HepG2 (cell line): ENCODE measurements around the gene MMP24OS. TPM values are rescaled to one million over a fixed set of nuclear protein-coding genes. Genes with fewer than 3 reads are reported as not detected.

Source experiments
- ATF2 ChIP-seq: sonication (generic); formaldehyde crosslinking; IDR thresholded peaks from 2 replicates; pipeline ENCODE4 v1.4.0; 2020; ENCODE audit warnings: missing genetic modification reagents
- CBX5 ChIP-seq: sonication (generic); formaldehyde crosslinking; IDR thresholded peaks from 2 replicates; pipeline ENCODE4 v1.4.0; 2020; ENCODE audit warnings: missing genetic modification reagents, borderline replicate concordance
- CTCF ChIP-seq: sonication (generic); formaldehyde crosslinking; IDR thresholded peaks from 2 replicates; pipeline ENCODE4 v1.5.0; 2020; ENCODE audit warnings: mild to moderate bottlenecking, missing genetic modification reagents, moderate library complexity
- DMAP1 ChIP-seq: IDR thresholded peaks from 2 replicates; pipeline ENCODE4 v1.6.1; 2016
- FOXA3 ChIP-seq: IDR thresholded peaks from 2 replicates; pipeline ENCODE4 v1.6.1; 2016; ENCODE audit warnings: missing genetic modification reagents, missing compliant biosample characterization
- FOXO1 ChIP-seq: sonication (generic); formaldehyde crosslinking; IDR thresholded peaks from 2 replicates; pipeline ENCODE4 v1.4.0; 2020; ENCODE audit warnings: missing genetic modification reagents
- GTF2F1 ChIP-seq: fragments of 150-350 bp; IDR thresholded peaks from 2 replicates; pipeline ENCODE4 v1.6.1; 2014; ENCODE audit warnings: low read length
- HMGXB4 ChIP-seq, 2 experiments: sonication (generic) in 1 of 2; formaldehyde crosslinking in 1 of 2; IDR thresholded peaks; 2 replicates each; pipeline versions ENCODE4 v1.4.0 to v1.6.1; 2018 to 2020; ENCODE audit warnings: missing genetic modification reagents in 2 of 2, borderline replicate concordance in 1 of 2, low read depth in 1 of 2, mild to moderate bottlenecking in 1 of 2, missing biosample characterization in 1 of 2
- IRF2 ChIP-seq: IDR thresholded peaks from 2 replicates; pipeline ENCODE4 v1.6.1; 2018; ENCODE audit warnings: missing genetic modification reagents, missing compliant biosample characterization
- MAF1 ChIP-seq: sonication (generic); formaldehyde crosslinking; IDR thresholded peaks from 2 replicates; pipeline ENCODE4 v1.5.0; 2020; ENCODE audit warnings: missing genetic modification reagents, borderline replicate concordance
- MXI1 ChIP-seq: IDR thresholded peaks from 3 replicates; pipeline ENCODE4 v1.6.1; 2012; ENCODE audit warnings: low read depth, low read length, inconsistent platforms, borderline replicate concordance
- RFXANK ChIP-seq: IDR thresholded peaks from 2 replicates; pipeline ENCODE4 v1.6.1; 2016
- STAG1 ChIP-seq: sonication (generic); formaldehyde crosslinking; IDR thresholded peaks from 2 replicates; pipeline ENCODE4 v1.4.0; 2020; ENCODE audit warnings: missing genetic modification reagents
- TBX3 ChIP-seq: fragments of 450-650 bp; IDR thresholded peaks from 2 replicates; pipeline ENCODE4 v1.6.1; 2017; ENCODE audit warnings: antibody characterized with exemption, mild to moderate bottlenecking, inconsistent platforms, borderline replicate concordance
- THAP9 ChIP-seq: sonication (generic); formaldehyde crosslinking; IDR thresholded peaks from 2 replicates; pipeline ENCODE4; 2020; ENCODE audit warnings: missing genetic modification reagents, mild to moderate bottlenecking, borderline replicate concordance
- ZNF414 ChIP-seq: sonication (generic); formaldehyde crosslinking; IDR thresholded peaks from 2 replicates; pipeline ENCODE4 v1.5.0; 2020; ENCODE audit warnings: missing genetic modification reagents
- ZNF724P ChIP-seq: sonication (generic); formaldehyde crosslinking; IDR thresholded peaks from 2 replicates; pipeline ENCODE4 v1.8.0; 2022; ENCODE audit warnings: missing genetic modification reagents, borderline replicate concordance
- ZNF839 ChIP-seq: sonication (generic); formaldehyde crosslinking; IDR thresholded peaks from 2 replicates; pipeline ENCODE4 v1.4.0; 2020; ENCODE audit warnings: missing genetic modification reagents, mild to moderate bottlenecking, borderline replicate concordance
- ZSCAN22 ChIP-seq: sonication (generic); formaldehyde crosslinking; IDR thresholded peaks from 2 replicates; pipeline ENCODE4 v1.4.0; 2020; ENCODE audit warnings: mild to moderate bottlenecking, missing genetic modification reagents
- polyA plus RNA-seq, 8 experiments: library from polyadenylated mRNA; depleted of rRNA in 3 of 8; stranded (reverse) in 7 of 8; unstranded in 1 of 8; fragments of >200 nt; fragmentation: Illumina TruSeq in 4 of 8; extraction: Trizol in 4 of 8; gene quantifications; 2 replicates each; pipeline versions ENCODE4 v1.2.1 to v1.2.3, GENCODE V29; 2011 to 2016; ENCODE audit warnings: low read depth in 4 of 8, missing spikeins in 1 of 8, mixed read lengths in 1 of 8; ENCODE audit not compliant: insufficient read depth in 1 of 8
- total RNA-seq, 5 experiments: library from RNA; depleted of rRNA; stranded (reverse); fragments of >200 nt; fragmentation: Illumina TruSeq; extraction: Trizol; gene quantifications; 2 replicates each; pipeline ENCODE4 v1.2.3, GENCODE V29; 2016; ENCODE audit warnings: low read depth in 1 of 5

Gene MMP24OS
- total and polyA plus RNA-seq, 2 of the 13 experiments (the other 11 are each of a cell fraction or from before 2014, with no cell fraction given), result 6.0 to 8.5 TPM

GRCh38 chr20:35306931-35307517 lies 29.1 kb upstream of the MMP24OS start (continued):
- peak; percentile 38; the same call in 1 of the 2 replicates for TF ChIP-seq THAP9 (CRISPR knock-in tag)
- TF ChIP-seq CBX5 (CRISPR knock-in tag), result peak; percentile 39; the same call in 1 of the 2 replicates
- peak; percentile 74 for TF ChIP-seq IRF2 (CRISPR knock-in tag)
- peak; percentile 58; the same call in 1 of the 3 replicates for TF ChIP-seq MXI1
- no peak for TF ChIP-seq MAF1 (CRISPR knock-in tag)
- 0 out of 2 replicates have a peak, but pooled peaks have one; percentile 41 for TF ChIP-seq ATF2
- peak; percentile 64; the same call in 1 of the 2 replicates for TF ChIP-seq FOXA3
- TF ChIP-seq ZNF724P (CRISPR knock-in tag), result no peak
- peak; percentile 97 for TF ChIP-seq CTCF
- peak; percentile 65 to 90 for TF ChIP-seq HMGXB4 (CRISPR knock-in tag; IDR thresholded peaks at IDR 0.05; ENCODE audit: borderline replicate concordance in 1 of 2, low read depth in 1 of 2)
- TF ChIP-seq FOXO1, result peak; percentile 28
- TF ChIP-seq ZSCAN22 (CRISPR knock-in tag), result no peak
- 0 out of 2 replicates have a peak, but pooled peaks have one; percentile 19 for TF ChIP-seq DMAP1 (CRISPR knock-in tag)
- peak; percentile 28; the same call in 1 of the 2 replicates for TF ChIP-seq ZNF414
- TF ChIP-seq STAG1 (CRISPR knock-in tag), result peak; percentile 77
- 0 out of 2 replicates have a peak, but pooled peaks have one; percentile 7 for TF ChIP-seq GTF2F1
- 0 out of 2 replicates have a peak, but pooled peaks have one; percentile 23 for TF ChIP-seq TBX3
- TF ChIP-seq ZNF839, result peak; percentile 59; the same call in 1 of the 2 replicates
- no peak for TF ChIP-seq RFXANK
